Endothelial cell (in vitro differentiated cells): ENCODE measurements around the gene ZNF750. TPM values are rescaled to one million over a fixed set of nuclear protein-coding genes. Genes with fewer than 3 reads are reported as not detected.

ENCODE experiments used
- DNase-seq: peaks from one replicate; pipeline ENCODE4 v3.0.0; 2021; ENCODE audit warnings: low spot score
- H3K27ac Mint-ChIP-seq: one replicate; pipeline ENCODE4 v1.8.0; 2021; ENCODE audit warnings: mixed read lengths, inconsistent platforms; ENCODE audit not compliant: unreplicated experiment
- H3K27me3 Mint-ChIP-seq: one replicate; pipeline ENCODE4 v1.8.0; 2021; ENCODE audit warnings: mild to moderate bottlenecking, moderate library complexity, mixed read lengths, inconsistent platforms; ENCODE audit not compliant: unreplicated experiment
- H3K36me3 Mint-ChIP-seq: one replicate; pipeline ENCODE4 v1.8.0; 2021; ENCODE audit warnings: mild to moderate bottlenecking, low read depth, mixed read lengths, inconsistent platforms; ENCODE audit not compliant: unreplicated experiment
- H3K4me1 Mint-ChIP-seq: one replicate; pipeline ENCODE4 v1.8.0; 2021; ENCODE audit warnings: mild to moderate bottlenecking, mixed read lengths, inconsistent platforms; ENCODE audit not compliant: unreplicated experiment
- H3K4me3 Mint-ChIP-seq: one replicate; pipeline ENCODE4 v1.8.0; 2021; ENCODE audit warnings: mild to moderate bottlenecking, mixed read lengths, inconsistent platforms; ENCODE audit not compliant: unreplicated experiment
- H3K9me3 Mint-ChIP-seq: one replicate; pipeline ENCODE4 v1.8.0; 2021; ENCODE audit warnings: mixed read lengths, inconsistent platforms; ENCODE audit not compliant: unreplicated experiment
- CTCF ChIP-seq: fragments of 200-600 bp; sonication (generic); IDR thresholded peaks from one replicate; pipeline ENCODE4 v1.5.0; 2021; ENCODE audit warnings: antibody characterized with exemption; ENCODE audit not compliant: unreplicated experiment
- total RNA-seq: library from RNA; stranded (reverse); fragmentation: NEBNext Ultra II Directional; extraction: Animal tissue kit (Norgen Biotek cat#: 25700); gene quantifications from one replicate; pipeline ENCODE4 v1.2.1, GENCODE V29; 2021; ENCODE audit not compliant: unreplicated experiment

ZNF750 gene
- total RNA-seq, 1 donor from 2014 or later = 0.31 TPM

DNA sequence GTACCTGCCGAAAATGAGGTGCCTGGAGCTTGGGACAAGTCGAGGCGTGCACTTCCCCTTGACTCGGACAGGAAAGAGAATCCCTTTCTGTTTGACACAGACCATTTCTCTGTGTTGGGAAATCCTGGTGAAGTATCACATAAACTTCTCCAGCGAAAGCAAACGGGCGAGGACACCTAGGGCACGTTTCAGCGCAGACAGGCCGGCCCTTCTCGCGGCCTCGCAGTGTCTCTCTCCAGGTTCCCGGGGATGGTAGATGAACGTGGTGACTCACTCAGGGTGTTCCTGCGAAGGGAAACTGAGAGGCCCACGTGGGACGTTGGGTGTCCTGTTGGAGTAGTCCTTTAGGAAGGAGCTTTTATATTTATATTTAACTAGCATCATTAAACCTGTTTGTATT lies 36.3 kb upstream of the ZNF750 start:
- DNase-seq = no peak
- H3K27ac Mint-ChIP-seq = peak overlapping the region; percentile 81
- H3K36me3 Mint-ChIP-seq = peaks cover 28% of the 10 kb centered on the region
- no peaks in the 10 kb centered on the region for H3K9me3 Mint-ChIP-seq
- no peak for TF ChIP-seq CTCF
- H3K4me1 Mint-ChIP-seq = peaks cover 39% of the 10 kb centered on the region
- no peak overlapping the region for H3K4me3 Mint-ChIP-seq
- peaks cover 1% of the 10 kb centered on the region for H3K27me3 Mint-ChIP-seq

DNA sequence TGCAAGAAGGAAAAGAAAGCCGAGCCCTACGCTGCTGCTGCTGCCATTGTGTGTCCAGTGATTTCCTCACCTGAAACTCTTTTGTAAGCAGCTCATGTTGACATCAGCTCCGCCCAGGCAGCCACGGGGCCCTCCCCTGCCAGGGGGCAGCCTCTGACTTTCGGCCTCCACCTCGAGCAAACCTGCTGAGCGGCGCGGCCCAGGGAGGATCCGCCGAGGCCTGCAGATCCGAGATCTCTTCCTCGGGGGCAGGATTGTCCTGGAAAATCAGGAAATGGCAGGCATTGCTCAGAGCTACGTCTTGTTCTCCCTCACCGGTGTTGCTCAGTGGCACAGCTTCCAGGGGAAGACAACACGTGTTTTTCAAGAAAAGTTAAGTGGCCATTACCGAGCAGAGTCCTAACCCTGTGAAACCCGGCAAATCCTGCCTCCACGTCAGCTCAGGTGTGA lies 35.6 kb upstream of the ZNF750 start:
- no peak for TF ChIP-seq CTCF
- H3K27me3 Mint-ChIP-seq = peaks cover 3% of the 10 kb centered on the region
- peak overlapping the region; percentile 54 for H3K27ac Mint-ChIP-seq
- no peak overlapping the region for H3K4me3 Mint-ChIP-seq
- H3K4me1 Mint-ChIP-seq = peaks cover 37% of the 10 kb centered on the region
- DNase-seq = peak; percentile 56
- no peaks in the 10 kb centered on the region for H3K9me3 Mint-ChIP-seq
- peaks cover 32% of the 10 kb centered on the region for H3K36me3 Mint-ChIP-seq

DNA sequence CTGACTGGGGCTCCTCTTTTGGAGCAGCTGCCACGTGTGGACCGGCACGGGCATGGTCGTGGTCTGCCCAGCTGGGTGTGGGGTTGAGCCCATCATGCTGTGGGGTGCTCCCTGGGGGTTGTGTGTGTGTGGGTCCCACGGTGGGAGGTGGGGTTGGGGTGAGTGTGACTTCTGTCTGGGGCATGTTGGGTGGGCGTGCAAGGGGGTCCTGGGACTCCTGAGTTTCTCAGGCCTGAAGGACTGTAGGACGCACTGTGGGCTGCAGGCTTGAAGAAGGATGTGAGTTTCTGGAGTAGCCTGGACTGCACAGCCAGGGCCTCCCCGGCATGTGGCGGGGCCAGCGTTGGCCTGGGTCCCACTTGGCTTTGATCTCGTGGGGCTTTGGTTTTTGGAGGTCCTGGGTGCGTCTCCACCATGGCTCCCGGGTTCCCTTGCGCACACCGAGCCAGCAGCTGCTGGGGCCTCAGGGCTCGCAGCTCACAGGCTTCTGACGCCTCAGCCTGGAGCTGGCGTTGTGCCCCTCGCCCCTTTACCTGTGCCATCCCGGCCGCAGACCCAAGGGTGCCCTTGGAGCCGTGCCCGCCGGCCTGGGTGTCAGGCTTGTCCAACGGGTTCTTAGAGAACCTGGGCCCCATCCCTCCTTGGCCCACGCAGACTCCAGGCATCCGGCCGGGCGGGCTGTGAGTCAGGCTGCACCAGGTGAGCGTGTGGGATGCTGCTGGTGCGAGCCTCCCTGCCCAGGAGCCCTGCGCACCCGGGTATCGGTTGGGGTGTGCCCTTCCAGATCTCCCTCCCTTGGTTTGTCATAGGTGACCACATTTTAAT lies 34.4 kb upstream of the ZNF750 start:
- peak overlapping the region; percentile 54 for H3K27ac Mint-ChIP-seq
- H3K36me3 Mint-ChIP-seq = peaks cover 28% of the 10 kb centered on the region
- H3K27me3 Mint-ChIP-seq = peaks cover 6% of the 10 kb centered on the region
- H3K4me3 Mint-ChIP-seq = no peak overlapping the region
- DNase-seq = no peak
- no peak for TF ChIP-seq CTCF
- H3K9me3 Mint-ChIP-seq = no peaks in the 10 kb centered on the region
- H3K4me1 Mint-ChIP-seq = peaks cover 27% of the 10 kb centered on the region

DNA sequence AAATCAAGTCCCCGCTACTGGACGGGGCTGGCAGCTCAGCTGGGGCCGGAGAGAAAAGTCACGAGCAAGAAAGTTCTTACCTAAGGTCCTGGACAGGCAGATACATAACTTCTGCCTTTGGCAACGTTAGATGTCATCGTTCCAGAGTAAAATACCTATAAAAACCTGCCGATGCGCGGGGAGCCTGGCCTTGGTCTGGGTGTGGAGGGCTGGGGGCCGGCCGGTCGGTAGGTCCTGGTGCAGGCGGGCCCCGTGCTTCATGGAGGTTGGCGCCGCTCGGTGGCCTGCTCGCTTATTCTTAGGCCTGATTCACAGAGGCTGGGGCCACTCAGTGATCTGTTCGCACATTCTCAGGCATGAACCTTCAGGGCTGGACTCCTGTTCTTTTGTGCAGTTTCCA lies 33.7 kb upstream of the ZNF750 start:
- peaks cover 27% of the 10 kb centered on the region for H3K36me3 Mint-ChIP-seq
- H3K4me3 Mint-ChIP-seq = no peak overlapping the region
- H3K9me3 Mint-ChIP-seq = no peaks in the 10 kb centered on the region
- no peak for DNase-seq
- H3K27me3 Mint-ChIP-seq = peaks cover 8% of the 10 kb centered on the region
- H3K4me1 Mint-ChIP-seq = peaks cover 26% of the 10 kb centered on the region
- no peak for TF ChIP-seq CTCF
- H3K27ac Mint-ChIP-seq = no peak overlapping the region
